ENCODE measurements around the gene RANBP10. TPM values are rescaled to one million over a fixed set of nuclear protein-coding genes. Genes with fewer than 3 reads are reported as not detected.

The RANBP10 gene
- total and polyA plus RNA-seq, 7 donors = 4.2 to 15.5 (median 7.5) TPM

DNA sequence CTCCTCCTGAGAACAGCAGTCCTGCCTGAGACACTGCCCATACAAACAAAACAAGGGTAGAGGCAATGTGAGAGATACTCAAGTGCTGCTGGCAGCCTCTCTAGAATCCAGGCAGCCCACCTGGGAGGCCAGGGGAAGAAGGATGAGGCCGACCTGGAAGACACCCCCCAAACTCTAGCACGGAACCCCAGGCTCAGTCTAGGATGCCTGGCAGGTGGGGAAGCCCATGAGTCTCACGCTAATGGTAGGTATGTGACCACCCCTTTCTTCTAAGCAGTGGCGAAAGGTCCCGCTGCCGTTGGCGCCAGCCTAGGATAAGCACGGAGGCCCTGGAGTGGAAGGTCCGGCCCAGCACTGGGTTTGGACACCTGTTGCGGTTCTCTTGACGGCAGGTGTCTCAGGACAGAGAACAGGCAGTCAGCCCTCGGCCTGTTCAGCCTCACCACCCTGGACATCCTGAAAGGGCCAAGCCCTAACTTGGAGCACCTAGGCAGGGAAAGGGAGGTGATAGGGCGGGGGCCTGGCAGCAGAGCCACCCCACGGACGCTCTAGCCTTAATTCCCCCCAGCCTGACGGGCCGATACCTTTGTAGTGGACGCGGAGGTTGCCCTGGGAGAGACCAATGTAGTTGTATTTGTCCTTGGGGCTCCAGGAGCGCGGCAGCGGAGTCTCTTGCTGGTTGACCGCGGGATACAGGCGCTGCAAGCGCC is 487 bp downstream of the RANBP10 start:
- Histone ChIP-seq H3K36me3 (peaks cover 0 to 12% (median under 1%) of the 10 kb centered on the region in 4 donors), H3K27ac (peak overlapping the region; percentile 80 to 92 (median 86)), H3K9me3 (no peaks in the 10 kb centered on the region), H3K4me1 (peaks cover 0 to 29% (median 24%) of the 10 kb centered on the region in 4 donors), H3K4me3 (peak overlapping the region; percentile 83 to 99 (median 96)), H3K27me3 (no peaks in the 10 kb centered on the region)
- intact Hi-C loops (cut with DNase I) = loop anchor here (2.0 to 10.0 kb wide), 4 partner anchors 41 to 281 kb away; partner anchors contain the start of genes CENPT, DDX28, DUS2 and NUTF2
- 1% methylated on average over 26 of the region's 26 CpGs for WGBS, 2 donors
- TF ChIP-seq POLR2AphosphoS5 (IDR thresholded peaks at IDR 0.05) (no peak), EP300 (IDR thresholded peaks at IDR 0.05) (no peak), POLR2A (IDR thresholded peaks at IDR 0.05) (no peak)
- TF ChIP-seq, protein P1, sequence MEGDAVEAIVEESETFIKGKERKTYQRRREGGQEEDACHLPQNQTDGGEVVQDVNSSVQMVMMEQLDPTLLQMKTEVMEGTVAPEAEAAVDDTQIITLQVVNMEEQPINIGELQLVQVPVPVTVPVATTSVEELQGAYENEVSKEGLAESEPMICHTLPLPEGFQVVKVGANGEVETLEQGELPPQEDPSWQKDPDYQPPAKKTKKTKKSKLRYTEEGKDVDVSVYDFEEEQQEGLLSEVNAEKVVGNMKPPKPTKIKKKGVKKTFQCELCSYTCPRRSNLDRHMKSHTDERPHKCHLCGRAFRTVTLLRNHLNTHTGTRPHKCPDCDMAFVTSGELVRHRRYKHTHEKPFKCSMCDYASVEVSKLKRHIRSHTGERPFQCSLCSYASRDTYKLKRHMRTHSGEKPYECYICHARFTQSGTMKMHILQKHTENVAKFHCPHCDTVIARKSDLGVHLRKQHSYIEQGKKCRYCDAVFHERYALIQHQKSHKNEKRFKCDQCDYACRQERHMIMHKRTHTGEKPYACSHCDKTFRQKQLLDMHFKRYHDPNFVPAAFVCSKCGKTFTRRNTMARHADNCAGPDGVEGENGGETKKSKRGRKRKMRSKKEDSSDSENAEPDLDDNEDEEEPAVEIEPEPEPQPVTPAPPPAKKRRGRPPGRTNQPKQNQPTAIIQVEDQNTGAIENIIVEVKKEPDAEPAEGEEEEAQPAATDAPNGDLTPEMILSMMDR (IDR thresholded peaks at IDR 0.05) = no peak
- no peak for DNase-seq

DNA sequence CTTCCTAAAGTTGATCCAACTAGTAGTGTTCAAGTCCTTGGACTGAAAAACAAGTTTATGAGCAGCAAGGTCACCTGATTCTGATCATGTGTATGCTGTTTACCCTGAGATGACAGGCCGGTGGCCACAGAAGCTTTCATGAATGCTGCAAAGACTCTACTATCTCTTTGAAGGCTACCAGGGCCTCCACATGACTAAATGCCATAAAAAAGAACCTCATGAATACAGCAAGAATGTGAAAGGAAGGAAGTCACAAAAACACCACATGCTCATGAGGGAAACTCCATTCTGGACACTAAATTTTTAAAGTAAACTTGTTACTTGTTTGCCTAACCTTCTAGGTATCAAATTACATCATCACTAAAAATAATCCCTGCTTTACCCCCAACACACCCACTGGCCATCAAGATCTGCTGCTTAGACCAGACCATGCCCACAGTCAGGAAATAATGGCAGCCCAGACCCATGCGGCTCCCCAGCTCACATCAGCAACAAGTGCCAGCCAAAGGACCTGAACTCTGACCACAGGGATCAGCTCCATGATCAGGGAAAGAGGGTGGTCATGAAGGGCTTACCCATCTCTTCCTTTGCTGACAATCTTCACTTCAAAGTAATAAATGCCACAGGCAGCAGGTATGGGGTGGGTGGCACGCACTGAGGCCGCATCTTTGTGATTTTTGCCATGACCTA is 1.4 kb downstream of the RANBP10 start:
- Histone ChIP-seq H3K27me3 (no peaks in the 10 kb centered on the region), H3K4me1 (peaks cover 0 to 36% (median 24%) of the 10 kb centered on the region in 4 donors), H3K36me3 (peaks cover 0 to 12% (median 2%) of the 10 kb centered on the region in 4 donors), H3K4me3 (peak overlapping the region in 3 of 4 donors; percentile 83 to 99 (median 93)), H3K27ac (no peak overlapping the region), H3K9me3 (no peaks in the 10 kb centered on the region)
- intact Hi-C loops (cut with DNase I) = loop anchor here (10.0 kb wide), 2 partner anchors 220 to 280 kb away; partner anchors contain the start of genes DDX28, DUS2 and RIPOR1
- WGBS, 2 donors = 74 to 84% methylated on average over 4 of the region's 4 CpGs
- no peak for DNase-seq
- TF ChIP-seq EP300 (IDR thresholded peaks at IDR 0.05) (no peak), POLR2A (IDR thresholded peaks at IDR 0.05) (no peak), POLR2AphosphoS5 (IDR thresholded peaks at IDR 0.05) (no peak)
- TF ChIP-seq, protein P1 (IDR thresholded peaks at IDR 0.05) = no peak

DNA sequence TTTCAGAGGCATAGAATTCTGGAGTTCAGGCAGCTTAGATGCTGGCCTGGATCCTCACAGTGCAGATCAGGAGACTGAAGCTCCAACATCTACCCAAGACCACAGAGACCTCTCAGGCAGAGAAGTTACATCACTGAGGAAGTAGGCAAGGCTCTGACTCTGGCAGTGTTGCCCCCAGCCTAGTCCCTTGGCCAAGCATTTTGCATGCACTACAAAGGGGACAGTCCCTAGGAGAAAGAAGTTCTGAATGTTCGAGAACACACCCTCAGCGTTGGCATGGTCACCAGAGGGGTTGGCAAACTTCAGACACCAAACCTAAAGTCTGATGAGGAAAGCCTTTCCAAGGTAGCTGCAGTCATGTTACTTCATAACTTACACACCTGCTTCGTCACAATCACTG is 2.5 kb downstream of the RANBP10 start:
- no peak overlapping the region for H3K27ac ChIP-seq
- peaks cover 0 to 36% (median 24%) of the 10 kb centered on the region in 4 donors for H3K4me1 ChIP-seq
- no peaks in the 10 kb centered on the region for H3K9me3 ChIP-seq
- DNase-seq = no peak
- intact Hi-C loops (cut with DNase I) = loop anchor here (10.0 kb wide), 2 partner anchors 221 to 279 kb away; partner anchors contain the start of genes DDX28, DUS2 and RIPOR1
- peaks cover 0 to 12% (median 2%) of the 10 kb centered on the region in 4 donors for H3K36me3 ChIP-seq
- H3K27me3 ChIP-seq = no peaks in the 10 kb centered on the region
- 77 to 92% methylated on average over 3 of the region's 3 CpGs for WGBS, 2 donors
- no peak overlapping the region for H3K4me3 ChIP-seq
- TF ChIP-seq, protein P1 (IDR thresholded peaks at IDR 0.05) = no peak
- TF ChIP-seq POLR2A (IDR thresholded peaks at IDR 0.05) = no peak
- no peak for TF ChIP-seq POLR2AphosphoS5 (IDR thresholded peaks at IDR 0.05)
- TF ChIP-seq EP300 (IDR thresholded peaks at IDR 0.05) = no peak

DNA sequence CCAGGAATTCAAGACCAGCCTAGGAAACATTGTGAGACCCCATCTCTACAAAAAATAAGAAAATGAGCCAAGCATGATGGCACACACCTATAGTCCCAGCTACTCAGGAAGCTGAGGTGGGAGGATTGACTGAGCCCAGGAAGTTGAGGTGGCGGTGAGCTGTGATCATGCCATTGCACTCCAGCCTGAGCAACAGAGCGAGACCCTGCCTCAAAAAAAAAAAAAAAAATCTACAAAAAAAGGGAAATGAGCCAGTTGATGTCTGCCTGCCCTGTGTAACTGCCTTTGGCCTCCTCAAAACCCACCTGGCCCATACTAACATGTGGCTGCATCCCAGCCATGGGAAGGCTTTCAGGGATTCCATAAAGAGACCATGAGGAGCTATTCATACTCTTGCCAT is 4.5 kb downstream of the RANBP10 start:
- Histone ChIP-seq H3K4me1 (peaks cover 0 to 31% (median 18%) of the 10 kb centered on the region in 4 donors), H3K9me3 (no peaks in the 10 kb centered on the region), H3K36me3 (peaks cover 0 to 19% (median 2%) of the 10 kb centered on the region in 4 donors), H3K4me3 (no peak overlapping the region), H3K27me3 (no peaks in the 10 kb centered on the region), H3K27ac (no peak overlapping the region)
- no peak for DNase-seq
- intact Hi-C loops (cut with DNase I) = loop anchor here (10.0 kb wide), 2 partner anchors 223 to 277 kb away; partner anchors contain the start of genes DDX28, DUS2 and RIPOR1
- TF ChIP-seq POLR2AphosphoS5 (IDR thresholded peaks at IDR 0.05) (no peak), EP300 (IDR thresholded peaks at IDR 0.05) (no peak), POLR2A (IDR thresholded peaks at IDR 0.05) (no peak)
- TF ChIP-seq, protein P1 (IDR thresholded peaks at IDR 0.05) = no peak
- 43 to 96% methylated on average over 2 of the region's 2 CpGs for WGBS, 2 donors
